Measurements from ENCODE around the gene FRAS1. TPM values are rescaled to one million over a fixed set of nuclear protein-coding genes. Genes with fewer than 3 reads are reported as not detected.
"Not testable (repeated sequence)": the region's sequence is repeated elsewhere in the genome, so short reads cannot be mapped to it uniquely, and the experiment has no call there.

Gene FRAS1
- total RNA-seq, 2 donors from 2014 or later: 77.0 to 78.3 TPM

DNA sequence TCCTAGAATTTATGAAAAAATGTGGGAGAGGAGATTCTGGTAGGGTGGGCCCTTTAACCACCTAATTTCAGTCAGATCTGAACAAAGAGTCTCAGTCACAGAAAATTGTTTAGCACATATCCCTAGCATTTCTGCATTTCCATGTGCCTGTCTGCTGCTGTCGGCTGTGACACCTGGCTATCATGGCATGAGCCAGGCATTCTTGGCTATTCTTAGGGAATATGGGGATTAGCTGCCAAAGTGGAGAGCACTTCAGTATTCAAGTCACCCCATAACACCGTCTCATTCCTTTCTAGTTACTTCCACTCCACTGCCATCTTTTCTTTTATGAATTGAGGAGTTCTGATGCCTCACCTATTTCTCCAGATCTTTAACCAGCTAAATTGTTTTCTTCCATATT, 211.5 kb downstream of the FRAS1 start:
- no peaks in the 10 kb centered on the region for H3K4me1 ChIP-seq (ENCODE audit: control insufficient read depth, insufficient read depth, low read length)
- no peak overlapping the region for H3K9ac ChIP-seq (ENCODE audit: extremely low read depth, low read length, poor library complexity, severe bottlenecking)
- H3K36me3 ChIP-seq (ENCODE audit: control insufficient read depth, insufficient read depth, low read length): peaks cover 58% of the 10 kb centered on the region
- no peaks in the 10 kb centered on the region for H3K27me3 ChIP-seq (ENCODE audit: control insufficient read depth, insufficient read depth, low read length, poor library complexity, severe bottlenecking)
- Mint-ChIP-seq H3K27ac (no peak overlapping the region), H3K9me3 (peaks cover 40% of the 10 kb centered on the region), H3K4me3 (no peak overlapping the region), H3K36me3 (ENCODE audit: low read depth) (peaks cover 89% of the 10 kb centered on the region), H3K27me3 (ENCODE audit: insufficient read depth) (no peaks in the 10 kb centered on the region), H3K4me1 (no peaks in the 10 kb centered on the region)
- DNase-seq: no peak
- TF ChIP-seq, protein P1, sequence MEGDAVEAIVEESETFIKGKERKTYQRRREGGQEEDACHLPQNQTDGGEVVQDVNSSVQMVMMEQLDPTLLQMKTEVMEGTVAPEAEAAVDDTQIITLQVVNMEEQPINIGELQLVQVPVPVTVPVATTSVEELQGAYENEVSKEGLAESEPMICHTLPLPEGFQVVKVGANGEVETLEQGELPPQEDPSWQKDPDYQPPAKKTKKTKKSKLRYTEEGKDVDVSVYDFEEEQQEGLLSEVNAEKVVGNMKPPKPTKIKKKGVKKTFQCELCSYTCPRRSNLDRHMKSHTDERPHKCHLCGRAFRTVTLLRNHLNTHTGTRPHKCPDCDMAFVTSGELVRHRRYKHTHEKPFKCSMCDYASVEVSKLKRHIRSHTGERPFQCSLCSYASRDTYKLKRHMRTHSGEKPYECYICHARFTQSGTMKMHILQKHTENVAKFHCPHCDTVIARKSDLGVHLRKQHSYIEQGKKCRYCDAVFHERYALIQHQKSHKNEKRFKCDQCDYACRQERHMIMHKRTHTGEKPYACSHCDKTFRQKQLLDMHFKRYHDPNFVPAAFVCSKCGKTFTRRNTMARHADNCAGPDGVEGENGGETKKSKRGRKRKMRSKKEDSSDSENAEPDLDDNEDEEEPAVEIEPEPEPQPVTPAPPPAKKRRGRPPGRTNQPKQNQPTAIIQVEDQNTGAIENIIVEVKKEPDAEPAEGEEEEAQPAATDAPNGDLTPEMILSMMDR (conservative IDR thresholded peaks at IDR 0.05): no peak
- no peak overlapping the region for H3K4me3 ChIP-seq (ENCODE audit: low read length)
- peaks cover 24% of the 10 kb centered on the region for H3K9me3 ChIP-seq (ENCODE audit: control insufficient read depth, low read length)
- H3K27ac ChIP-seq (ENCODE audit: low read depth, low read length): no peak overlapping the region
- WGBS, 2 experiments (ENCODE audit: insufficient coverage in 1 of 2, insufficient read length in 1 of 2): 94 to 100% methylated on average over 1 to 2 of the region's 2 CpGs

DNA sequence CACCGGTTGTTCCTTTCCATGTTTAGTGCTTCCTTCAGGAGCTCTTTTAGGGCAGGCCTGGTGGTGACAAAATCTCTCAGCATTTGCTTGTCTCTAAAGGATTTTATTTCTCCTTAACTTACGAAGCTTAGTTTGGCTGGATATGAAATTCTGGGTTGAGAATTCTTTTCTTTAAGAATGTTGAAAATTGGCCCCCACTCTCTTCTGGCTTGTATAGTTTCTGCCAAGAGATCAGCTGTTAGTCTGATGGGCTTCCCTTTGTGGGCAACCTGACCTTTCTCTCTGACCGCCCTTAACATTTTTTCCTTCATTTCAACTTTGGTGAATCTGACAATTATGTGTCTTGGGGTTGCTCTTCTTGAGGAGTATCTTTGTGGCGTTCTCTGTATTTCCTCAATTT, 218.3 kb downstream of the FRAS1 start:
- not testable (repeated sequence) for H3K27me3 ChIP-seq (ENCODE audit: control insufficient read depth, insufficient read depth, low read length, poor library complexity, severe bottlenecking); H3K4me3 Mint-ChIP-seq; H3K27me3 Mint-ChIP-seq (ENCODE audit: insufficient read depth); H3K9ac ChIP-seq (ENCODE audit: extremely low read depth, low read length, poor library complexity, severe bottlenecking); H3K4me3 ChIP-seq (ENCODE audit: low read length); DNase-seq; H3K4me1 Mint-ChIP-seq; H3K27ac Mint-ChIP-seq; H3K4me1 ChIP-seq (ENCODE audit: control insufficient read depth, insufficient read depth, low read length); H3K27ac ChIP-seq (ENCODE audit: low read depth, low read length)
- Mint-ChIP-seq H3K36me3 (ENCODE audit: low read depth) (peaks cover 89% of the 10 kb centered on the region), H3K9me3 (peaks cover 62% of the 10 kb centered on the region)
- Histone ChIP-seq H3K9me3 (ENCODE audit: control insufficient read depth, low read length) (peaks cover 33% of the 10 kb centered on the region), H3K36me3 (ENCODE audit: control insufficient read depth, insufficient read depth, low read length) (peaks cover 47% of the 10 kb centered on the region)
- 88 to 93% methylated on average over 1 to 3 of the region's 4 CpGs for WGBS, 2 experiments (ENCODE audit: insufficient coverage in 1 of 2, insufficient read length in 1 of 2)

DNA sequence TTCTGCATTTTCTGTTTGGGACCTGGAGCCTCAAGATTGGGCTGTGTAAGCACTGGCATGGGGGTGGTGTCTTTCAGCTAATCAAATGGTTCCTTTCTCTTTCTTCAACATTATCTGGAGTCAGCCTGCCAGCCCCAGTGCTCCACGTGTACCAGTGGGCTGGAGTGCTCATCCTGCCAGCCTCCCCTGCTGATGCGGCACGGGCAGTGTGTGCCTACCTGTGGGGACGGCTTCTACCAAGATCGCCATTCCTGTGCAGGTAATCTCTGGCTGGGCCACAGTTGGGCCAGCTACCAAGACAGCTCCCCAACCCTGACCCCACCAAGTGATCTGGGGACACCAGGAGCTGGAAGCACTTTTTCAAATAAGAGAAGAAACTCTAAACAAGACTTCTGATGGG, 229.2 kb downstream of the FRAS1 start:
- Mint-ChIP-seq H3K36me3 (ENCODE audit: low read depth) (peaks cover 66% of the 10 kb centered on the region), H3K27ac (no peak overlapping the region), H3K9me3 (no peaks in the 10 kb centered on the region), H3K27me3 (ENCODE audit: insufficient read depth) (no peaks in the 10 kb centered on the region), H3K4me3 (no peak overlapping the region), H3K4me1 (peaks cover 15% of the 10 kb centered on the region)
- TF ChIP-seq, protein P1 (conservative IDR thresholded peaks at IDR 0.05): no peak
- DNase-seq: no peak
- no peak overlapping the region for H3K4me3 ChIP-seq (ENCODE audit: low read length)
- no peak overlapping the region for H3K27ac ChIP-seq (ENCODE audit: low read depth, low read length)
- peaks cover 3% of the 10 kb centered on the region for H3K4me1 ChIP-seq (ENCODE audit: control insufficient read depth, insufficient read depth, low read length)
- peaks cover 14% of the 10 kb centered on the region for H3K9me3 ChIP-seq (ENCODE audit: control insufficient read depth, low read length)
- WGBS, 2 experiments (ENCODE audit: insufficient coverage in 1 of 2, insufficient read length in 1 of 2): 90 to 94% methylated on average over 4 to 5 of the region's 5 CpGs
- no peaks in the 10 kb centered on the region for H3K27me3 ChIP-seq (ENCODE audit: control insufficient read depth, insufficient read depth, low read length, poor library complexity, severe bottlenecking)
- H3K9ac ChIP-seq (ENCODE audit: extremely low read depth, low read length, poor library complexity, severe bottlenecking): no peak overlapping the region
- peaks cover 39% of the 10 kb centered on the region for H3K36me3 ChIP-seq (ENCODE audit: control insufficient read depth, insufficient read depth, low read length)

DNA sequence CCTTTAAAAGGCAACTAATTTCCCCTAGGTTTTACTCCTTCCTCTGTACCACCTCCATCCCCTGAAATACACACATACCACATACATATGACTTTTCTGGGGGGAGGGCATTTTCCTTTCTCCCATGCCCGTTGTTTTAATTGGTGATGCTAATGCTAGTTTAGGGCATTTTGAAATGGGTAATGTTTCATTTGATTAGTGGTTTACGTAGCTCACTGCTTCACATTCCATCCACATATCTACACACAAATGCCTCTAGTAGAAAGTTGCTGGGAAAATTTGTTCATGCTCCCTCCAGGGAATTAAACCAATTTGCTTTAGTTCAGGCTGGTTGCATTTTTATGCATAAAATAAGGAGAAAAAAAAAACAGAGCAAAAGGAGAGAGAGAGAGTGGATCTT, 231.2 kb downstream of the FRAS1 start:
- Mint-ChIP-seq H3K36me3 (ENCODE audit: low read depth) (peaks cover 58% of the 10 kb centered on the region), H3K4me1 (no peaks in the 10 kb centered on the region), H3K27me3 (ENCODE audit: insufficient read depth) (no peaks in the 10 kb centered on the region), H3K27ac (no peak overlapping the region), H3K9me3 (no peaks in the 10 kb centered on the region), H3K4me3 (no peak overlapping the region)
- peaks cover 44% of the 10 kb centered on the region for H3K36me3 ChIP-seq (ENCODE audit: control insufficient read depth, insufficient read depth, low read length)
- TF ChIP-seq, protein P1 (conservative IDR thresholded peaks at IDR 0.05): no peak
- WGBS, 2 experiments (ENCODE audit: insufficient coverage in 1 of 2, insufficient read length in 1 of 2): no CpG with 5 or more reads among the region's 2 CpGs
- no peak for DNase-seq
- no peak overlapping the region for H3K4me3 ChIP-seq (ENCODE audit: low read length)
- no peaks in the 10 kb centered on the region for H3K4me1 ChIP-seq (ENCODE audit: control insufficient read depth, insufficient read depth, low read length)
- H3K9ac ChIP-seq (ENCODE audit: extremely low read depth, low read length, poor library complexity, severe bottlenecking): no peak overlapping the region
- H3K27ac ChIP-seq (ENCODE audit: low read depth, low read length): no peak overlapping the region
- no peaks in the 10 kb centered on the region for H3K27me3 ChIP-seq (ENCODE audit: control insufficient read depth, insufficient read depth, low read length, poor library complexity, severe bottlenecking)
- peaks cover 14% of the 10 kb centered on the region for H3K9me3 ChIP-seq (ENCODE audit: control insufficient read depth, low read length)
